NCI-H345 (cell line): ENCODE measurements around the gene SUPT3H.
"Not testable (repeated sequence)": the region's sequence is repeated elsewhere in the genome, so short reads cannot be mapped to it uniquely, and the experiment has no call there.

Experiments
- DNase-seq: peaks from one replicate; lab custom pipeline; 2025; lab: John Stamatoyannopoulos, UW

The SUPT3H gene

GRCh38 chr6:45054610-45055009 lies 323.1 kb downstream of the SUPT3H start:
- no peak for DNase-seq

GRCh38 chr6:45052325-45052724 lies 325.4 kb downstream of the SUPT3H start:
- no peak for DNase-seq

- DNase-seq, result no peak
Observed at GRCh38 chr6:45049188-45049843, 328.4 kb downstream of the SUPT3H start.

GRCh38 chr6:45047573-45047972 lies 330.2 kb downstream of the SUPT3H start:
- no peak for DNase-seq

GRCh38 chr6:45045253-45045601 lies 332.5 kb downstream of the SUPT3H start:
- DNase-seq, result no peak

- no peak for DNase-seq
Observed at GRCh38 chr6:45044510-45045252, 333.1 kb downstream of the SUPT3H start.

- no peak for DNase-seq
Observed at GRCh38 chr6:45044086-45044485, 333.6 kb downstream of the SUPT3H start.

GRCh38 chr6:45042673-45043072 lies 335.1 kb downstream of the SUPT3H start:
- not testable (repeated sequence) for DNase-seq

GRCh38 chr6:45038226-45038625 lies 339.5 kb downstream of the SUPT3H start:
- DNase-seq, result no peak

- no peak for DNase-seq
Observed at GRCh38 chr6:45036103-45036502, 341.6 kb downstream of the SUPT3H start.

GRCh38 chr6:45032426-45032825 lies 345.3 kb downstream of the SUPT3H start:
- DNase-seq, result no peak

GRCh38 chr6:45031601-45032000 lies 346.1 kb downstream of the SUPT3H start:
- no peak for DNase-seq

- DNase-seq, result no peak
Observed at GRCh38 chr6:45027126-45027525, 350.6 kb downstream of the SUPT3H start.

GRCh38 chr6:45026003-45026516 lies 351.7 kb downstream of the SUPT3H start:
- no peak for DNase-seq

GRCh38 chr6:45024610-45025009 lies 353.1 kb downstream of the SUPT3H start:
- DNase-seq, result no peak

GRCh38 chr6:45021676-45022075 lies 356.1 kb downstream of the SUPT3H start:
- no peak for DNase-seq

GRCh38 chr6:45012687-45013086 lies 365.0 kb downstream of the SUPT3H start:
- DNase-seq, result no peak

GRCh38 chr6:45009576-45009975 lies 368.2 kb downstream of the SUPT3H start:
- no peak for DNase-seq

GRCh38 chr6:45006893-45007292 lies 370.8 kb downstream of the SUPT3H start:
- no peak for DNase-seq

- no peak for DNase-seq
Observed at GRCh38 chr6:45003961-45004360, 373.8 kb downstream of the SUPT3H start.

GRCh38 chr6:45003387-45003786 lies 374.3 kb downstream of the SUPT3H start:
- no peak for DNase-seq

- DNase-seq, result no peak
Observed at GRCh38 chr6:45002390-45003105, 375.2 kb downstream of the SUPT3H start.

GRCh38 chr6:45001663-45002062 lies 376.1 kb downstream of the SUPT3H start:
- no peak for DNase-seq
